ENCODE data around the gene STXBP3.

DNA sequence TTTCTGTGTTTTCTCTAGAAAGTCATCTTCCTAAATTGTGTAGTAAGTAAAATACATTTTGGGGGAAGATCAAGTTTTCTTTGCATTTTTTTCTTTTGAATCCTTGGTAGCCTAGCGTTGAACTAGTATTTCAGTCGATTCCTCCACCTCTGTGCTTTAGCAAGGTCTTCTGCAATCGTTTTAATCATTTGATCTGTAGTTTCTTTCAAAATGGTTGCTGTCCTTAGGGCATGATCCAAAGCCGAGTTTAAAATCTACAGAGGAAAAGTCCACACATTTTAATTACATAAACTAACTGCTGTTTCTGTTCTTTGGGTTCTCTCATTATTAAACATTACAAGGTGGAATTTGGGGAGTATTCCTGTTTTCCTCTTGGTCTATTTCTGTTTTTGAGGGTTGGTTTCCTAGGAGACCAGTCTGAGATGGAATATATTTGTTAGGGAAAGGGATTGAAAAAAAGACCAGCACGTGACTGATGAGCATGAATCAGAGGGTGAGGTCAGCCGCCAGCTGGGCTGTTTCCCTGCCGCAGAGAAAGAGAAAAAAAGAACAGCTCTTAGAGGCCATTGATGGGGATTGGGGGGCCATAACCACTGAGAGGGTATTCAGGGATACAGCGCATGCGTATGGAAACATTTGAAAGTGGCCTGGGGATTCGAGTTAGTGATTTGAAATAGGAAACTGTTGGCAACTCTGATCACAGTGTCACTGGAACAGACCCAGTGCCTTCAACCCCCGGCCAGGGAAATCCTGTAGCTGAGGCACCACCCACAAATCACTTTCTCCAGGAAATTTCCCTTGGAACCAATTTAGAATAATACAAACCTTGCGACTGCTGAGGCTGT, 69.8 kb downstream of the STXBP3 start:
- TF ChIP-seq, protein P1, sequence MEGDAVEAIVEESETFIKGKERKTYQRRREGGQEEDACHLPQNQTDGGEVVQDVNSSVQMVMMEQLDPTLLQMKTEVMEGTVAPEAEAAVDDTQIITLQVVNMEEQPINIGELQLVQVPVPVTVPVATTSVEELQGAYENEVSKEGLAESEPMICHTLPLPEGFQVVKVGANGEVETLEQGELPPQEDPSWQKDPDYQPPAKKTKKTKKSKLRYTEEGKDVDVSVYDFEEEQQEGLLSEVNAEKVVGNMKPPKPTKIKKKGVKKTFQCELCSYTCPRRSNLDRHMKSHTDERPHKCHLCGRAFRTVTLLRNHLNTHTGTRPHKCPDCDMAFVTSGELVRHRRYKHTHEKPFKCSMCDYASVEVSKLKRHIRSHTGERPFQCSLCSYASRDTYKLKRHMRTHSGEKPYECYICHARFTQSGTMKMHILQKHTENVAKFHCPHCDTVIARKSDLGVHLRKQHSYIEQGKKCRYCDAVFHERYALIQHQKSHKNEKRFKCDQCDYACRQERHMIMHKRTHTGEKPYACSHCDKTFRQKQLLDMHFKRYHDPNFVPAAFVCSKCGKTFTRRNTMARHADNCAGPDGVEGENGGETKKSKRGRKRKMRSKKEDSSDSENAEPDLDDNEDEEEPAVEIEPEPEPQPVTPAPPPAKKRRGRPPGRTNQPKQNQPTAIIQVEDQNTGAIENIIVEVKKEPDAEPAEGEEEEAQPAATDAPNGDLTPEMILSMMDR (conservative IDR thresholded peaks at IDR 0.05; ENCODE audit: low read depth, low read length) = no peak
- no peak for TF ChIP-seq EZH2 (IDR thresholded peaks at IDR 0.05; ENCODE audit: borderline replicate concordance, low read depth, low read length, poor library complexity, severe bottlenecking)

Measured in A673 (cell line).